ENCODE measurements around the gene GNB1. TPM values are rescaled to one million over a fixed set of nuclear protein-coding genes. Genes with fewer than 3 reads are reported as not detected.

GNB1 gene
- total RNA-seq, 4 donors from 2014 or later: 54.3 to 102 (median 74.7) TPM

GRCh38 chr1:1847890-1848289 is 43.0 kb downstream of the GNB1 start:
- H3K4me3 ChIP-seq: no peak overlapping the region
- no peak for DNase-seq
- H3K4me1 ChIP-seq: peaks cover 8 to 70% (median 24%) of the 10 kb centered on the region in 3 donors
- no peaks in the 10 kb centered on the region for H3K9me3 ChIP-seq
- no peaks in the 10 kb centered on the region for H3K27me3 ChIP-seq
- intact Hi-C loops (cut with DNase I): loop anchor here (10.0 kb wide), 1 partner anchor 47 kb away; the partner anchor contains the start of gene GNB1
- peaks cover 0 to 10% (median 0%) of the 10 kb centered on the region in 3 donors for H3K36me3 ChIP-seq
- H3K27ac ChIP-seq: peak overlapping the region; percentile 18 to 79 (median 63)
- 56 to 75% methylated on average over 10 of the region's 10 CpGs for WGBS, 2 donors
- TF ChIP-seq POLR2A (IDR thresholded peaks at IDR 0.05) (no peak), CTCF (IDR thresholded peaks at IDR 0.05) (no peak)

GRCh38 chr1:1847061-1847850 is 43.6 kb downstream of the GNB1 start:
- intact Hi-C loops (cut with DNase I): loop anchor here (10.0 kb wide), 1 partner anchor 48 kb away; the partner anchor contains the start of gene GNB1

GRCh38 chr1:1846386-1846918 is 44.4 kb downstream of the GNB1 start:
- Histone ChIP-seq H3K4me1 (peaks cover 15 to 77% (median 33%) of the 10 kb centered on the region in 3 donors), H3K4me3 (no peak overlapping the region), H3K27ac (peak overlapping the region in 2 of 4 donors; percentile 57 to 69), H3K36me3 (no peaks in the 10 kb centered on the region), H3K27me3 (no peaks in the 10 kb centered on the region), H3K9me3 (no peaks in the 10 kb centered on the region)
- no peak for DNase-seq
- intact Hi-C loops (cut with DNase I): loop anchor here (10.0 kb wide), 1 partner anchor 48 kb away; the partner anchor contains the start of gene GNB1
- TF ChIP-seq POLR2A (IDR thresholded peaks at IDR 0.05) (no peak), CTCF (IDR thresholded peaks at IDR 0.05) (no peak)
- 90 to 94% methylated on average over 5 of the region's 5 CpGs for WGBS, 2 donors

More at GRCh38 chr1:1847061-1847850, 43.6 kb downstream of the GNB1 start:
- no peak for DNase-seq
- no peaks in the 10 kb centered on the region for H3K27me3 ChIP-seq
- TF ChIP-seq CTCF (IDR thresholded peaks at IDR 0.05): no peak
- TF ChIP-seq POLR2A (IDR thresholded peaks at IDR 0.05): no peak
- H3K27ac ChIP-seq: peak overlapping the region; percentile 18 to 79 (median 63)
- H3K4me1 ChIP-seq: peaks cover 14 to 70% (median 25%) of the 10 kb centered on the region in 3 donors
- WGBS, 2 donors: 35 to 59% methylated on average over 8 of the region's 8 CpGs
- H3K36me3 ChIP-seq: peaks cover 0 to 4% (median 0%) of the 10 kb centered on the region in 3 donors
- H3K9me3 ChIP-seq: no peaks in the 10 kb centered on the region
- no peak overlapping the region for H3K4me3 ChIP-seq

- DNase-seq: no peak
- no peak overlapping the region for H3K27ac ChIP-seq
Measured at GRCh38 chr1:1842360-1843146, 48.3 kb downstream of the GNB1 start.

More at GRCh38 chr1:1842360-1843146, 48.3 kb downstream of the GNB1 start:
- Histone ChIP-seq H3K4me1 (peaks cover 17 to 77% (median 39%) of the 10 kb centered on the region in 3 donors), H3K27me3 (no peaks in the 10 kb centered on the region), H3K36me3 (peaks cover 0 to 7% (median 0%) of the 10 kb centered on the region in 3 donors), H3K4me3 (no peak overlapping the region), H3K9me3 (no peaks in the 10 kb centered on the region)
- WGBS, 2 donors: 74 to 79% methylated on average over 11 of the region's 11 CpGs
- intact Hi-C loops (cut with DNase I): loop anchor here (10.0 kb wide), 1 partner anchor 52 kb away; the partner anchor contains the start of gene GNB1
- TF ChIP-seq POLR2A (IDR thresholded peaks at IDR 0.05): no peak
- TF ChIP-seq CTCF (IDR thresholded peaks at IDR 0.05): no peak
